CD4-positive, CD25-positive, alpha-beta regulatory T cell (primary cell): ENCODE measurements around the gene RARRES2. TPM values are rescaled to one million over a fixed set of nuclear protein-coding genes. Genes with fewer than 3 reads are reported as not detected.
A peak's percentile ranks its signal among the peaks of the same experiment; 100 is the strongest.

ENCODE experiments used
- ATAC-seq, 2 donors: fragments of 150-1000 bp; cut with Tn5 transposase; one replicate each; pipeline ENCODE4 v1.10.0; 2021; ENCODE audit warnings: low read depth in 2 of 2, moderate number of reproducible peaks in 2 of 2, moderate library complexity in 1 of 2
- DNase-seq, 3 donors: peaks; one replicate each; pipeline versions ENCODE4 v3.0.0 to v3.0.0-alpha.2; 2012 to 2022; ENCODE audit warnings: mixed read lengths in 1 of 3
- H3K27ac ChIP-seq: one replicate; pipeline ENCODE4 v1.7.0; 2013; ENCODE audit warnings: mild to moderate bottlenecking, low read length; ENCODE audit not compliant: insufficient read depth, poor library complexity, severe bottlenecking
- H3K27me3 ChIP-seq: one replicate; pipeline ENCODE4 v1.7.0; 2013; ENCODE audit warnings: low read length; ENCODE audit not compliant: control insufficient read depth, insufficient read depth
- H3K36me3 ChIP-seq: one replicate; pipeline ENCODE4 v1.7.0; 2013; ENCODE audit warnings: mild to moderate bottlenecking, low read length, moderate library complexity; ENCODE audit not compliant: control insufficient read depth, insufficient read depth
- H3K4me1 ChIP-seq: 2 replicates; pipeline ENCODE4 v1.7.0; 2013; ENCODE audit warnings: mild to moderate bottlenecking, low read length; ENCODE audit not compliant: insufficient read depth, control insufficient read depth, poor library complexity, severe bottlenecking
- H3K4me3 ChIP-seq: one replicate; pipeline ENCODE4 v1.7.0; 2013; ENCODE audit warnings: low read depth, mild to moderate bottlenecking, low read length, moderate library complexity
- H3K9me3 ChIP-seq, 2 experiments: 1 replicate in 1 of 2; 2 replicates in 1 of 2; pipeline ENCODE4 v1.7.0; 2013; ENCODE audit warnings: low read length in 2 of 2, mild to moderate bottlenecking in 1 of 2, moderate library complexity in 1 of 2; ENCODE audit not compliant: control insufficient read depth in 2 of 2
- H3K27ac Mint-ChIP-seq, 3 donors: one replicate each; pipeline ENCODE4 v1.8.0; 2020 to 2022; ENCODE audit warnings: mild to moderate bottlenecking in 3 of 3, mixed read lengths in 3 of 3, moderate library complexity in 2 of 3
- H3K27me3 Mint-ChIP-seq: one replicate; pipeline ENCODE4 v1.8.0; 2022; ENCODE audit warnings: mild to moderate bottlenecking, mixed read lengths
- H3K36me3 Mint-ChIP-seq: one replicate; pipeline ENCODE4 v1.8.0; 2020; ENCODE audit warnings: mixed read lengths
- H3K4me1 Mint-ChIP-seq, 4 donors: one replicate each; pipeline ENCODE4 v1.8.0; 2020 to 2022; ENCODE audit warnings: mixed read lengths in 4 of 4, mild to moderate bottlenecking in 1 of 4
- H3K4me3 Mint-ChIP-seq, 4 donors: one replicate each; pipeline ENCODE4 v1.8.0; 2020 to 2022; ENCODE audit warnings: mild to moderate bottlenecking in 4 of 4, mixed read lengths in 4 of 4, moderate library complexity in 3 of 4
- H3K9me3 Mint-ChIP-seq, 7 donors: one replicate each; pipeline ENCODE4 v1.8.0; 2020 to 2022; ENCODE audit warnings: mixed read lengths in 7 of 7, mild to moderate bottlenecking in 3 of 7, moderate library complexity in 2 of 7
- polyA plus RNA-seq, 4 donors: library from polyadenylated mRNA; unstranded; fragments of 300-500 nt; fragmentation: Illumina TruSeq; gene quantifications; one replicate each; pipeline ENCODE4 v1.2.3, GENCODE V29; 2021
- total RNA-seq: library from RNA; stranded (reverse); gene quantifications from one replicate; pipeline ENCODE4 v1.2.3, GENCODE V29; 2022

The RARRES2 gene
- total and polyA plus RNA-seq, 5 donors from 2014 or later: not detected

DNA sequence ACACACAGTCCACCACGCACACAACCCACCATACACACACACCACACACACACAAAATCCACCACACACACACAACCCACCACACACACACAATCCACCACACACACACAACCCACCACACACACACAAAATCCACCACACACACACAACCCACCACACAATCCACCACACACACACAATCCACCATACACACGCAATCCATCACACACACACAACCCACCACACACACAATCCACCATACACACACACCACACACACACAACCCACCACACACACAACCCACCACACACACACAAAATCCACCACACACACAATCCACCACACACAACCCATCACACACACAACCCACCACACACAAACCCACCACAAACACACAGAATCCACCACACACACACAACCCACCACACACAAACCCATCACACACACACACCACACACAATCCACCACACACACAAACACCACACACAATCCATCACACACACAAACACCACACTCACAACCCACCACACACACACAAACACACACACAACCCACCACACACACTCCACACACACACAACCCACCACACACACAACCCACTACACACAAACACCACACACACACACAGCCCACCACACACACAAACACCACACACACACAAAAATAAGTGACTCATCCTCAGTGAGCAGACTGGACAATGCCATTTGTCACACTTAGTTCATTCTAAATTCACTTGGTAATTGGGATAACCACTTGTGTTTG lies 18.4 kb upstream of the RARRES2 start:
- no peak for DNase-seq
- H3K4me3 Mint-ChIP-seq: no peak overlapping the region
- Histone ChIP-seq H3K36me3 (no peaks in the 10 kb centered on the region), H3K4me3 (no peak overlapping the region), H3K27me3 (no peaks in the 10 kb centered on the region), H3K4me1 (peaks cover 22% of the 10 kb centered on the region), H3K27ac (no peak overlapping the region), H3K9me3 (no peaks in the 10 kb centered on the region)
- no peaks in the 10 kb centered on the region for H3K9me3 Mint-ChIP-seq
- ATAC-seq: no peak
- peaks cover 4% of the 10 kb centered on the region for H3K27me3 Mint-ChIP-seq
- H3K4me1 Mint-ChIP-seq: peaks cover 10 to 40% (median 20%) of the 10 kb centered on the region in 4 donors
- H3K27ac Mint-ChIP-seq: peak overlapping the region in 2 of 3 donors; percentile 31 to 67
- no peaks in the 10 kb centered on the region for H3K36me3 Mint-ChIP-seq

DNA sequence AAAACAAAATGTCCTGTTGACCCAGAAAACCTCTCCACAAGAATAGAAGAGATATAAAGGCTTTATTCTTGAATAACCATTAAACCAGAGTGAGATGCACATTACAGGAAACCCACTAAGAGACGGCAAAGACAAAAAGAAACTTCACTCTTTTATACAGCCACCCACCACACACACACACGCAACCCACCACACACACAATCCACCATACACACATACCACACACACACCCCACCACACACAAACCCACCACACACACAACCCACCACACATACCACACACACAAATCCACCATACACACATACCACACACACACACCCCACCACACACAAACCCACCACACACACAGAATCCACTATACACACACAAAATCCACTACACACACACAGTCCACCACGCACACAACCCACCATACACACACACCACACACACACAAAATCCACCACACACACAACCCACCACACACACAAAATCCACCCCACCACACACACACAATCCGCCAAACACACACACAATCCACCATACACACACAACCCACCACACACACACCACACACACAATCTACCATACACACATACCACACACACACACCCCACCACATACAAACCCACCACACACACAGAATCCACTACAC lies 17.7 kb upstream of the RARRES2 start:
- Mint-ChIP-seq H3K9me3 (peaks cover 0 to 1% (median 0%) of the 10 kb centered on the region in 7 donors), H3K27me3 (peaks cover 4% of the 10 kb centered on the region), H3K4me1 (peaks cover 10 to 40% (median 19%) of the 10 kb centered on the region in 4 donors), H3K36me3 (no peaks in the 10 kb centered on the region), H3K27ac (peak overlapping the region in 2 of 3 donors; percentile 86 to 87), H3K4me3 (peak overlapping the region in 2 of 4 donors; percentile 30 to 46)
- H3K27ac ChIP-seq: no peak overlapping the region
- peaks cover 22% of the 10 kb centered on the region for H3K4me1 ChIP-seq
- no peak for DNase-seq
- no peak overlapping the region for H3K4me3 ChIP-seq
- no peak for ATAC-seq
- no peaks in the 10 kb centered on the region for H3K36me3 ChIP-seq
- H3K27me3 ChIP-seq: no peaks in the 10 kb centered on the region
- H3K9me3 ChIP-seq: no peaks in the 10 kb centered on the region

DNA sequence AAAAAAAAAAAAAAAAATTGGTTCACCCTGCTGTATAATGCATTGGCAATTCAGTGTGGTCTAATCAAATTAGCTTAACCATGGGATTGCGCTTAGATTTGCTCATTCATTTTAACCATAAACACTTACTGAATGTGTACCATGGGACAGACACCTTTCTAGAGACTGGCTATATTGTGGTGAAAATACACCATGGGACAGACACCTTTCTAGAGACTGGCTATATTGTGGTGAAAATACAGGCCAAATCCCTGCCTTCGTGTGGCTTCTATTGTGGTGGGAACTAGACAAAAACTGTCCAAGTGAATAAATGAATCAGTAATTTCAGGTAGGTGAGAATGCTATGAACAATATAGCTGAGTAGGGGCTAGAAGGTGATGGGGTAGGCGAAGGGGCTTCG lies 17.0 kb upstream of the RARRES2 start:
- Histone ChIP-seq H3K27ac (no peak overlapping the region), H3K4me3 (no peak overlapping the region), H3K4me1 (peaks cover 22% of the 10 kb centered on the region), H3K27me3 (no peaks in the 10 kb centered on the region), H3K9me3 (no peaks in the 10 kb centered on the region), H3K36me3 (no peaks in the 10 kb centered on the region)
- ATAC-seq (no peak), DNase-seq (no peak)
- Mint-ChIP-seq H3K4me3 (peak overlapping the region in 1 of 4 donors; percentile 30), H3K27me3 (peaks cover 4% of the 10 kb centered on the region), H3K36me3 (no peaks in the 10 kb centered on the region), H3K9me3 (peaks cover 0 to 1% (median 0%) of the 10 kb centered on the region in 7 donors), H3K4me1 (peaks cover 10 to 36% (median 17%) of the 10 kb centered on the region in 4 donors), H3K27ac (peak overlapping the region in 1 of 3 donors; percentile 87)

DNA sequence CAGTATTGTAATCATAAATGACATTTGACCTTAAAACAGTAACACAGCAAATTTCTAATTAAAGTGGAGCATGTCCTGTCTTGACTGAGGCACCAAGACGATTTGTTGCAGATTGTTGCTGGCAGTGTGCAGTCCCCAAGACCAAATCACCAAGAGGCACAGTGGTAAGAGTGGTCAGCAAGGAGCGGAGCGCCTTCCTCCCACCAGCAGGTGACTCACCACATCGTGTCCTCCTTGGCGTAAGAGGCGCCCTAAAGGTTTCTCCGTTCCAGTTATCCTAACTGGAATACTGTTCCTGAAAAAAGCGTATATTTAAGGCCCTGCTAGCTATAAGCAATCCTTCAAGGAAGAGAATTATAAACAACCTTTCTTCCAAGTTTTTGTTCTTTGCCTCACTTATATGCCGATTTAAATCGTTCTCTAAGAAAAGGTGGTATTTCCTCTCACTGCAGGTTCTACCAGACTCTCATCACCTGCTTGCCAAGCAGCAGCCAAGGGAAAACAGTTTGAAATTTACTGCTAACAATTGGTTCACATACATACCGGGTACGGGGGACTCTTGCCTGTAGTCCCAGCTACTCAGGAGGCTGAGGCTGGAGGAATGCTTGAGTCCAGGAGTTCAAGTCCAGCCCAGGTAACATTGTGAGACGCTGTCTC lies 16.5 kb upstream of the RARRES2 start:
- H3K4me3 Mint-ChIP-seq: peak overlapping the region in 3 of 4 donors; percentile 11 to 59 (median 52)
- no peak for DNase-seq

DNA sequence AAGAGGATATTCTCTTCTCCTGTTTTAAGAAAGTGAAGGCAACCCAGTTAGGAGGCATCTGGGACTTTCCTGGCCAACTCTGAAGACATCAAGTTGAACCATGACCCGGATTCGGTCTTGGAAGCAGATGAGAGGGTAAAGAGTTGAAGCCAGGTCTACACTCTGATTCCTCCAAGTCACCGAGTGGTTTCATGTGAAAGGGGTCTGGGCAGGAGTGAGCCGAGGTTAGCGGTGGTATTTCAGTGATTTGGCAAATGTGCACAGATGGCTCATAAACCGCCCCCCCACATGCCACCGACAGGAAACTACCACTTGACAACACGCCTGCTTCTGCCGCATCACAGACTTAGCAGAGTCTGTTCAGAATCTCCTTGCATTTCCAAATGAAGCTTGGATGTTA lies 15.8 kb upstream of the RARRES2 start:
- Histone ChIP-seq H3K4me3 (peak overlapping the region; percentile 49), H3K36me3 (no peaks in the 10 kb centered on the region), H3K27me3 (no peaks in the 10 kb centered on the region), H3K4me1 (peaks cover 22% of the 10 kb centered on the region), H3K9me3 (no peaks in the 10 kb centered on the region), H3K27ac (peak overlapping the region; percentile 60)
- ATAC-seq (peak; percentile 89), DNase-seq (peak; percentile 52 to 83 (median 59))
- Mint-ChIP-seq H3K4me1 (peaks cover 10 to 36% (median 17%) of the 10 kb centered on the region in 4 donors), H3K4me3 (peak overlapping the region in 3 of 4 donors; percentile 11 to 59 (median 52)), H3K36me3 (no peaks in the 10 kb centered on the region), H3K9me3 (peaks cover 0 to 1% (median 0%) of the 10 kb centered on the region in 7 donors), H3K27me3 (peaks cover 4% of the 10 kb centered on the region), H3K27ac (peak overlapping the region; percentile 87 to 95 (median 88))

More for the DNA sequence above, 16.5 kb upstream of the RARRES2 start:
- peak; percentile 14 to 19 for ATAC-seq
- H3K4me1 Mint-ChIP-seq: peaks cover 10 to 36% (median 17%) of the 10 kb centered on the region in 4 donors
- Histone ChIP-seq H3K27me3 (no peaks in the 10 kb centered on the region), H3K36me3 (no peaks in the 10 kb centered on the region), H3K4me3 (peak overlapping the region; percentile 49), H3K27ac (peak overlapping the region; percentile 60), H3K9me3 (no peaks in the 10 kb centered on the region), H3K4me1 (peaks cover 22% of the 10 kb centered on the region)
- peak overlapping the region; percentile 87 to 95 (median 88) for H3K27ac Mint-ChIP-seq
- H3K27me3 Mint-ChIP-seq: peaks cover 4% of the 10 kb centered on the region
- peaks cover 0 to 1% (median 0%) of the 10 kb centered on the region in 7 donors for H3K9me3 Mint-ChIP-seq
- no peaks in the 10 kb centered on the region for H3K36me3 Mint-ChIP-seq

DNA sequence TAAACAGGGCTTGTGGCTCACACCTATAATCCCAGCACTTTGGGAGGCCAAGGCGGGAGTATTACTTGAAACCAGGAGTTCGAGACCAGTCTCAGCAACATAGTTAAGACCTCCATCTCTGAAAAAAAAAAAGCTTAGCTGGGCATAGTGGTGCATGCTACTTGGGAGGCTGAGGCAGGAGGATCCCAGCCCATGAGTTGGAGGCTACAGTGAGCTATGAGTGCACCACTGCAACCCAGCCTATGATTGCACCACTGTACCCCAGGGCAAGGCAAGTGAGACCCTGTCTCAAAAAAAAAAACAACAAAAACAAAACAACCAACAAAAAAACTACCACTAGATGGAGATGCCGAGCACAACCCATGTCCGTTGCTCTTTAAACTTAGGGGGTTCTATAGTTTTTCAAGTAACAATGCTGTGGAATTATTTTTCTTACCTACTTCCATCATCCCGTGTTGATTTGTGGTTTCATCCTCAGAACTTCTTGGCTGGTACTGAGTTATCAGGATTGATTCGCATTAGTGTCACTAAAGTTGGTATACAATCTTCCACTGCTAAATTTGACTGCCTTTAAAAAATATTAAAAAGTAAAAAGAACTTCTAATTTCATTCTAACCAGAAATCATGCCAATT lies 15.0 kb upstream of the RARRES2 start:
- Histone ChIP-seq H3K4me3 (peak overlapping the region; percentile 31), H3K27me3 (no peaks in the 10 kb centered on the region), H3K27ac (no peak overlapping the region), H3K36me3 (no peaks in the 10 kb centered on the region), H3K9me3 (no peaks in the 10 kb centered on the region), H3K4me1 (peaks cover 22% of the 10 kb centered on the region)
- Mint-ChIP-seq H3K4me1 (peaks cover 10 to 36% (median 17%) of the 10 kb centered on the region in 4 donors), H3K27ac (peak overlapping the region in 2 of 3 donors; percentile 15 to 26), H3K4me3 (no peak overlapping the region), H3K27me3 (peaks cover 4% of the 10 kb centered on the region), H3K9me3 (peaks cover 0 to 1% (median 0%) of the 10 kb centered on the region in 7 donors), H3K36me3 (no peaks in the 10 kb centered on the region)
- DNase-seq (peak in 2 of 3 donors; percentile 53 to 70), ATAC-seq (peak in 1 of 2 donors; percentile 36)

DNA sequence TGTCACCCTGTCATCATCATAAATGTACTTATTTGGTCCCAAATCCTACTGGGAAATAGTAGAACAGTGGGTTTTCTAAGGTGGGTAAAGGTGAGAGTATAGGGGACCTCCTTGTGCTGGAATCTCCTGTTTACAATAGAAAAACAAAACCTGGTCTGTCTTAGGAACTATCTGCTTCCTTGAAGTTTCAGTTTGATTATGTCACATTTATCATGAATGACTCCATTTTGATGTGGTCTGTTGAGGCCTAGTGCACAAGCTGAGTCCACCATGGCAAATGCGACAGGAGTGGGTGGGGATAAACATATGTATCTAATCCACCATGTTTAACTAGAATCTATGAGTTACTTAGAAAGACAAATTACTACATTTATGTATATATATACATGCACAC lies 14.2 kb upstream of the RARRES2 start:
- Histone ChIP-seq H3K4me1 (peaks cover 22% of the 10 kb centered on the region), H3K27me3 (no peaks in the 10 kb centered on the region), H3K4me3 (no peak overlapping the region), H3K36me3 (no peaks in the 10 kb centered on the region), H3K9me3 (no peaks in the 10 kb centered on the region), H3K27ac (no peak overlapping the region)
- no peaks in the 10 kb centered on the region for H3K36me3 Mint-ChIP-seq
- peaks cover 4% of the 10 kb centered on the region for H3K27me3 Mint-ChIP-seq
- ATAC-seq (no peak), DNase-seq (no peak)
- H3K27ac Mint-ChIP-seq: peak overlapping the region in 1 of 3 donors; percentile 38
- H3K4me3 Mint-ChIP-seq: peak overlapping the region in 1 of 4 donors; percentile 21
- peaks cover 10 to 36% (median 17%) of the 10 kb centered on the region in 4 donors for H3K4me1 Mint-ChIP-seq
- peaks cover 0 to 1% (median 0%) of the 10 kb centered on the region in 7 donors for H3K9me3 Mint-ChIP-seq
